GM21528 (cell line): ENCODE results near the gene PRRT2.
"Not testable (repeated sequence)": the region's sequence is repeated elsewhere in the genome, so short reads cannot be mapped to it uniquely, and the experiment has no call there.

Source experiments
- ATAC-seq: cut with Tn5 transposase; IDR thresholded peaks from one replicate; pipeline ENCODE4 v1.9.1; 2021; ENCODE audit warnings: mild to moderate bottlenecking, moderate library complexity; ENCODE audit not compliant: unreplicated experiment, low FRiP score

PRRT2 gene

DNA sequence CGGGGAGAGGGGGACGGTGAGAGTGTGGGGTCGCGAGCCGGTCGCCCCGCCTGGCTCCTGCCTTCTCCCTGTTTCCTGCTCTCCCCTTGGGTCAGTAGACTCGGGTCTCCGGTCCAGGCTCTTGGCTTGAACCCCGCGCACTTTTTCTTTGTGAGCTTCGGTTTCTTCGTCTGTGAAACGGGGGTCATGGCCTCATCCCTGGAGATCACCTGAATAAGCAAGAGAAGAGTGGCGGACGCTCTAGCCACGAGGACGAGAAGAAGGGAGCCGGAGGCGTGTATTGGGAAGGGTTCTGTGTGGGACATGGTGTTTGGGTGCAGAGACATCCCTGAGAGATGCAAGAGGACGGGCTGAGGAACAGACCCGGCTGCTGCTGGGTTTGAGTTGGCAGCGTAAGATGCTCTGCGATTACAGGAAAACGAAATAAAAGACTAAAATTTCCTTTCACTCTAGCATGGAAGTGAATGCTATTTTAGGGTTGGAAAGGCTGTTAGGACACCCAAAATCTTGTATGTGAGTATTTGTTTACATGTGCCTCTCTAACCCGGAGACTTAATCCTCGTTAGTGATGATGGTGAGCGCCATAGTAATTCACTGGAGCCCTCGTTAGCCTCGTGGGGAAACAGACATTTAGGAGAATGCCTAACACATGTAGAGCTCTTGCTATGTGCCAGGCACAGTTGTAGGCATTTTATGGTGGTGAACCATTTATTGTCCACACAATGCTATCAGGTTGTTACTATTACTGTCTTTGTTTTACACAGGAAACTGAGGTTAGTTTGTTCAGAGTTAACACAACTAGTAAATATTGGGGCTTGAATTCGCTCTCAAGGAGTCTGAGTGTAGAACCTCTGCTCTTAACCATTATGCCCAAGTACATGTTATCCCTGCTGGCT is 20.8 kb upstream of the PRRT2 start:
- no peak for ATAC-seq

- ATAC-seq: no peak
Observed at GRCh38 chr16:29791845-29792807, 19.9 kb upstream of the PRRT2 start.

- not testable (repeated sequence) for ATAC-seq
Observed at GRCh38 chr16:29793153-29793552, 18.8 kb upstream of the PRRT2 start.

DNA sequence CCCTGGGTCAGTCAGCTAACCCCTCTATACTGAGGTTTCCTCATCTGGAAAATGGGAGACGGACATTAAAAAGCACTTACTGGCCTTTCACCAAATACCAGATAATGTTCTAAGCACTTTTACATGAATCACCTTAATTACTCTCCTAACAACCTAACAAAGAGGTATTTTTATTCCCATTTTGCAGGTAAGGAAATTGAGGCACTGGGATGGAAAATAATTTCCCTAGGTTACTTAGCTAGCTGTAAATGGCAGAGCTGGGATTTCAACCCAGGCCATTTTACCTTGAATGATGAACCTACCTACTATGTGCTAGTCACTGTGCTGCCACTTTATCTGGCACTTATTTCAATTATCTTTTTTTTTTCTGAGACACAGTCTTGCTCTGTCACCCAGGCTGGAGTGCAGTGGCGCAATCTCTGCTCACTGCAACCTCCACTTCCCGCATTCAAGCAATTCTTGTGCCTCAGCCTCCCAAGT is 17.7 kb upstream of the PRRT2 start:
- ATAC-seq: no peak

DNA sequence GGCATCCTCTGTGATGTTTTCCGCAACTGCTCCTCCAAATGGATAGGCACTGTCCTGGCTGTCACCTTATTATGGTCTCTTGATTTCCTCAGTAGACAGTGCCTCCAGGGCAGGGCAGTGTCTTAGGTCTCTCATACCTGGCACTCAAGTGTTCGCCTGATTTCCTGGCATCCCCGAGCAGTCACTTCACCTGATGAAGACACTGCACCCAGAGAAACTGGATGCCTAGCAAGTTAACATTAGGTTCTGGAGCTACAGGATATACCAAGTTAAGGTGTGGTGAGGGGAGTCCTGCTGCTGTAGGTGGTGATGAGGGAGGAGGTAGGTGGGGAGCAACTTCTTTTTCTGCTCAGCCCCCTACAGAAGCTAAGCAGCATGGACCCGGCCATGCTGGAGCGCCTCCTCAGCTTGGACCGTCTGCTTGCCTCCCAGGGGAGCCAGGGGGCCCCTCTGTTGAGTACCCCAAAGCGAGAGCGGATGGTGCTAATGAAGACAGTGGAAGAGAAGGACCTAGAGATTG is 9.5 kb upstream of the PRRT2 start:
- ATAC-seq: no peak

DNA sequence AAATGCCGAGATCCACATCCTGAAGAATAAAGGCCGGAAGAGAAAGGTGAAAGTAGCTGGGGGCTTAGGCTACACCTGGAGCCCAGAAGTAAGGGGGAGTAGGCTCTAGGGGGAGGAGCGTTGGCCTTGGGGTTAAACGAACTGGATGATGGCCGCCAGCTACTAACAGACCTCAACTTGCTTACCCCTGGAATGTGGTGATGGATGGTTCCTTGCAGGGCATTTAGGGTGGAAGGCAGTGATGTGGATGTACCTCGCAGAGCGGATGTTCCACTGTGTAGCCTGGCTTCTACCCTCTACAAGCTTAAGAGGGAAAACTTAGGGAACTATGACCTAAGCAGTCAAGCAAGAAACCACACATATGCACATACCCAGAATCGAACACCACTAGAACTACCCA is 8.0 kb upstream of the PRRT2 start:
- no peak for ATAC-seq

- peak; percentile 0 for ATAC-seq
Observed at GRCh38 chr16:29804455-29805231, 7.3 kb upstream of the PRRT2 start.

- peak; percentile 52 for ATAC-seq
Observed at GRCh38 chr16:29805232-29806098, 6.5 kb upstream of the PRRT2 start.

GRCh38 chr16:29806099-29806579 is 5.9 kb upstream of the PRRT2 start, which contains the start of gene MAZ:
TSS of gene MAZ (plus strand) at chr16:29806529. CDS start at chr16:29806702, 173 bp downstream.
- peak; percentile 1 for ATAC-seq

DNA sequence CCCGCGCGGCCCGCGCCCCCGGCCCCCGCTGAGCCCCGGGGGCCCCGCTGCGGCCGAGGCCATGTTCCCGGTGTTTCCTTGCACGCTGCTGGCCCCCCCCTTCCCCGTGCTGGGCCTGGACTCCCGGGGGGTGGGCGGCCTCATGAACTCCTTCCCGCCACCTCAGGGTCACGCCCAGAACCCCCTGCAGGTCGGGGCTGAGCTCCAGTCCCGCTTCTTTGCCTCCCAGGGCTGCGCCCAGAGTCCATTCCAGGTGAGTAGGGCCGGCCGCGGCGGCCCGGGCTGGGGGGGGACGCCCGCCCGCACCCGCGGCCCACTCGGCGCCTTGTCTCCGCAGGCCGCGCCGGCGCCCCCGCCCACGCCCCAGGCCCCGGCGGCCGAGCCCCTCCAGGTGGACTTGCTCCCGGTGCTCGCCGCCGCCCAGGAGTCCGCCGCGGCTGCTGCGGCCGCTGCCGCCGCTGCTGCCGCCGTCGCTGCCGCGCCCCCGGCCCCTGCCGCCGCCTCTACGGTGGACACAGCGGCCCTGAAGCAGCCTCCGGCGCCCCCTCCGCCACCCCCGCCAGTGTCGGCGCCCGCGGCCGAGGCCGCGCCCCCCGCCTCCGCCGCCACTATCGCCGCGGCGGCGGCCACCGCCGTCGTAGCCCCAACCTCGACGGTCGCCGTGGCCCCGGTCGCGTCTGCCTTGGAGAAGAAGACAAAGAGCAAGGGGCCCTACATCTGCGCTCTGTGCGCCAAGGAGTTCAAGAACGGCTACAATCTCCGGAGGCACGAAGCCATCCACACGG is 5.2 kb upstream of the PRRT2 start:
- peak; percentile 8 for ATAC-seq

DNA sequence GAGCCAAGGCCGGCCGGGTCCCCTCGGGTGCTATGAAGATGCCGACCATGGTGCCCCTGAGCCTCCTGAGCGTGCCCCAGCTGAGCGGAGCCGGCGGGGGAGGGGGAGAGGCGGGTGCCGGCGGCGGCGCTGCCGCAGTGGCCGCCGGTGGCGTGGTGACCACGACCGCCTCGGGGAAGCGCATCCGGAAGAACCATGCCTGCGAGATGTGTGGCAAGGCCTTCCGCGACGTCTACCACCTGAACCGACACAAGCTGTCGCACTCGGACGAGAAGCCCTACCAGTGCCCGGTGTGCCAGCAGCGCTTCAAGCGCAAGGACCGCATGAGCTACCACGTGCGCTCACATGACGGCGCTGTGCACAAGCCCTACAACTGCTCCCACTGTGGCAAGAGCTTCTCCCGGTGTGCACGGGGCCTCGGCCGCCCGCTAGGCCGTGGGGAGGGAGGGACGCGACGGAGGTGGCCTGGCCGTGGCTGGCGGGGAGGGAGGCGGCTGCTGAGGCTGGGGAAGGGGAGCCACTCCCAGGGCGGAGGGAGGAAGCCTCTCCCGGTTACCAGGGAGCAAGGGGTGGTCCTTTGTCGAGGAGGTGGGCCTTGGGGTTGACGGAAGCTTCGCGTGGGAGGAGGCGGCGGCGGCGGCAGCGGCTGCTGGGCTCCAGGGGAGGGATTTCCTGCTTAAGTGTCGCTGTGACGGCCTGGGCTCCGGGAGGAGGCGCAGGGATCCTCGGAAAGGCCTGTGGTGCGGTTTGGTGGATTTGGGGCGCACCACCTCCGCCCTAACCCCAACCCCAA is 4.4 kb upstream of the PRRT2 start:
- ATAC-seq: peak; percentile 13

DNA sequence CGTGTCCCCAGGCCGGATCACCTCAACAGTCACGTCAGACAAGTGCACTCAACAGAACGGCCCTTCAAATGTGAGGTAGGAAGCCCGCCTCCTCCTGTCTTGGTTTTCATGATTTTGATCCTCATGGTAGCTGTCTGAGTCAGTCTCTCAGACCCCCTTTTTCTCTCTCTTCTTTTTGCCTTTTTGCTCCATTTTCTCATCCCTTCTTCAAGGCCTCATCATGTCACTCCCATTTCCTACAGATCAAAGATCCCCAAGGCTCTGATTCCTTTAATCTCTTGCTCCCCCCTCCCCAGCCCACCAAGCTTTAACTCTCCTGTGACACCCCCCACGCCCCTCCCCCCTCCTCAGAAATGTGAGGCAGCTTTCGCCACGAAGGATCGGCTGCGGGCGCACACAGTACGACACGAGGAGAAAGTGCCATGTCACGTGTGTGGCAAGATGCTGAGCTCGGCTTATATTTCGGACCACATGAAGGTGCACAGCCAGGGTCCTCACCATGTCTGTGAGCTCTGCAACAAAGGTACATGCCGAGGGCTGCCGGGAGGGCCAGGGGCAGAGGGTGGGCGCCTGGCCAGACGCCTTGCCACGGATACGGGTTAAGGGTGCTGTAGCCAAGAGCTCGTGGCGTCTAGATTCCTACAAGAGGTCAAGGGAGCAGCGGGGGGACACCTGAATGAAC is 3.6 kb upstream of the PRRT2 start:
- no peak for ATAC-seq

GRCh38 chr16:29809031-29809747 is 2.8 kb upstream of the PRRT2 start:
- no peak for ATAC-seq

- ATAC-seq: no peak
Observed at GRCh38 chr16:29809850-29810698, 1.9 kb upstream of the PRRT2 start.

DNA sequence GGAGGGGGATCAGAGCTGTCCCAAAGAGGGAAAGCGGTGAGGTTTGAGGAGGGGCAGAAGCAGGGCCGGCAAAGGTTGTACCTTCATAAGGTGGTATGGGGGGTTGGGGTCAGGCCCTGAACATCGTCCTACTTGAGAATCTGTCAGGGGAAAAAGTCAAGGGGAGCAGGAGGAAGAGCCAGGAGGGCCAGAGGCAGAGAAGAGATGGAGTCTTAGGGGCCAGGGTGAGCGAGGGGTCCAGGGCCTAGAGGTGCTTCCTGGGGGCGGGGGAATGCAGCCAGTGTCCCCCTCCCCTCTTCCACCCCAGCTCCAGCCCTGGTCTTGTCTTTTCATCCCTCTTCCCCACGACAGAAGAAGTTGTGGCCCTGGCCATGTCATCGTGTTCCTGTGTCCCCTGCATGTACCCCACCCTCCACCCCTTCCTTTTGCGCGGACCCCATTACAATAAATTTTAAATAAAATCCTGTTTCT is 1.3 kb upstream of the PRRT2 start:
- no peak for ATAC-seq
